GM12891 (cell line): ENCODE measurements around the gene VAMP2.
A peak's percentile ranks its signal among the peaks of the same experiment; 100 is the strongest.

Experiments used
- POLR2A ChIP-seq: IDR thresholded peaks from 2 replicates; pipeline ENCODE4 v1.6.1; 2011; ENCODE audit warnings: low read depth, low read length, control low read depth
- SPI1 ChIP-seq: IDR thresholded peaks from 2 replicates; pipeline ENCODE4 v1.6.1; 2011; ENCODE audit warnings: low read depth, low read length, control low read depth
- TAF1 ChIP-seq: IDR thresholded peaks from 2 replicates; pipeline ENCODE4 v1.6.1; 2011; ENCODE audit warnings: low read depth, low read length, control low read depth

DNA sequence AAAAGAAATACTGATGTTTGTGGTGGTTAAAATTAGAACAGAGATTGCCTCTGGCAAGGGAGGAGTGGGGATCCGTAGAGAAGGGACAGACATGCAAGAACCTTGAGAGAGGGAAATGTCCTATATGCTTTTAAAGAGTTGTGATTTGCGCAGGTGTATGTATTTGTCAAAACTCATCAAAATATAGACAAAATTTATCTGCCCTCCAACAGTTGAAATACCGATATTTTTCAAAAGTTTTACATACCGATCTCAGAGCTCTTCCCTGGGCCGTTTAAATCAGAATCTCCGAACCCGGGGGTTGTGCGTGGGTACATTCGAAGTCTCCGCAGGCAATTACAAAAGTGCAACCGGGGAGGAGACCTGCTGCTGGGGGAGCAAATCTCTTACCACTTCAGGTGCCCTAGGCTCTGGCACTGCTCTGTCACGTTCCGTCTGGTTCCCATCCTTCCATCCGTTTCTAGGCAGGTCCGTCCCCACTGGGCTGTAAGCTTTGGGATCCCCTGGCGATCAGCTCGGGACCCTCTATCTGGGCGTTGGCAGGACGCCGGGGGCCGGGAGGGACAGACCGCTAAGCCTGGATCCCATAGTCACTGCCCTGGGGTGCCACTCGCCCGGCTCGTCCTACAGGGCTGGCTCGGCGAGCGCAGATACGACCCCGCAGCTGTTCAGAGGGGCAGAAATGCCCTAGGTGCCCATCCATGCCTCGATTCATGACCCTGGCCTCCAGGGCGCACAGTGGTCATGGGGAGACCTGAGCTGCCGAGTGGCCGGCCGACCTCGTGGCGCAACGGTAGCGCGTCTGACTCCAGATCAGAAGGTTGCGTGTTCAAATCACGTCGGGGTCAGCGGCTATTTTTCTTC lies 23.1 kb upstream of the VAMP2 start:
- TF ChIP-seq POLR2A (peak; percentile 60; the same call in 1 of the 2 replicates), SPI1 (no peak), TAF1 (no peak)
